SK-N-SH (cell line): Measurements from ENCODE around the gene TP53BP2. TPM values are rescaled to one million over a fixed set of nuclear protein-coding genes. Genes with fewer than 3 reads are reported as not detected.
"Not testable (repeated sequence)": the region's sequence is repeated elsewhere in the genome, so short reads cannot be mapped to it uniquely, and the experiment has no call there.

Experiments
- CTCF ChIA-PET: fragments of 300-600, 350-600 bp; formaldehyde crosslinking; extraction: SDS; loops from one replicate; lab custom pipeline; 2021; lab: Yijun Ruan, JAX
- POLR2A ChIA-PET: fragments of 350-600 bp; sonication (Branson Sonifier 250); formaldehyde crosslinking; extraction: SDS; loops from one replicate; lab custom pipeline; 2020; ENCODE audit warnings: antibody characterized with exemption, inconsistent platforms; lab: Yijun Ruan, JAX
- DNase-seq: peaks from one replicate; pipeline ENCODE4 v3.0.0; 2012
- H2AFZ ChIP-seq: fragments of 200-600 bp; sonication (generic); 2 replicates; pipeline ENCODE4 v1.8.1; 2016; ENCODE audit warnings: antibody characterized with exemption, mild to moderate bottlenecking, low read depth
- H3F3A ChIP-seq: fragments of 200-600 bp; sonication (generic); replicated peaks from 2 replicates; pipeline ENCODE3; 2016; ENCODE audit warnings: antibody characterized with exemption, mild to moderate bottlenecking; ENCODE audit not compliant: insufficient read depth
- H3K27ac ChIP-seq, 2 experiments: fragments of 200-500 bp in 1 of 2; fragments of 200-600 bp in 1 of 2; sonication (Bioruptor generic) in 1 of 2; sonication (generic), shearing (Covaris generic) in 1 of 2; 2 replicates each; pipeline versions ENCODE4 v1.5.1 to v1.6.1; 2014 to 2016; ENCODE audit warnings: low read depth in 2 of 2, inconsistent platforms in 1 of 2, low read length in 1 of 2, mild to moderate bottlenecking in 1 of 2, mixed read lengths in 1 of 2
- H3K27me3 ChIP-seq: fragments of 200-600 bp; sonication (generic), shearing (Covaris generic); 2 replicates; pipeline ENCODE4 v1.6.1; 2016; ENCODE audit warnings: mixed run types; ENCODE audit not compliant: insufficient read depth
- H3K36me3 ChIP-seq, 2 experiments: fragments of 200-500 bp in 1 of 2; fragments of 200-600 bp in 1 of 2; sonication (Bioruptor generic) in 1 of 2; sonication (generic) in 1 of 2; replicated peaks in 1 of 2; 2 replicates each; pipeline versions ENCODE3 to v1.5.1; 2014 to 2016; ENCODE audit warnings: low read length in 1 of 2, mild to moderate bottlenecking in 1 of 2; ENCODE audit not compliant: insufficient read depth in 2 of 2, control insufficient read depth in 1 of 2
- H3K4me1 ChIP-seq, 2 experiments: fragments of 200-500 bp in 1 of 2; fragments of 200-600 bp in 1 of 2; sonication (Bioruptor generic) in 1 of 2; sonication (generic), shearing (Covaris generic) in 1 of 2; 2 replicates each; pipeline versions ENCODE4 v1.5.1 to v1.6.1; 2014 to 2016; ENCODE audit warnings: low read depth in 1 of 2, low read length in 1 of 2, mixed run types in 1 of 2; ENCODE audit not compliant: insufficient read depth in 2 of 2, control insufficient read depth in 1 of 2
- H3K4me2 ChIP-seq: fragments of 200-600 bp; sonication (generic), shearing (Covaris generic); 2 replicates; pipeline ENCODE4 v1.6.1; 2017; ENCODE audit warnings: mixed run types
- H3K4me3 ChIP-seq, 2 experiments: fragments of 200-500 bp in 1 of 2; fragments of 200-600 bp in 1 of 2; sonication (Bioruptor generic) in 1 of 2; sonication (generic), shearing (Covaris generic) in 1 of 2; 2 replicates each; pipeline versions ENCODE4 v1.5.1 to v1.8.1; 2014 to 2016; ENCODE audit warnings: low read depth in 2 of 2, inconsistent platforms in 1 of 2, low read length in 1 of 2, mild to moderate bottlenecking in 1 of 2, mixed read lengths in 1 of 2, moderate library complexity in 1 of 2
- H3K79me2 ChIP-seq: fragments of 200-600 bp; sonication (generic); 2 replicates; pipeline ENCODE4 v1.8.1; 2017; ENCODE audit warnings: mild to moderate bottlenecking; ENCODE audit not compliant: insufficient read depth
- H3K9ac ChIP-seq: fragments of 200-600 bp; sonication (generic); 2 replicates; pipeline ENCODE4 v1.6.1; 2017; ENCODE audit warnings: mixed run types
- H3K9me2 ChIP-seq: fragments of 200-600 bp; sonication (generic); 2 replicates; pipeline ENCODE4 v1.6.1; 2017; ENCODE audit warnings: mixed run types
- H3K9me3 ChIP-seq: fragments of 200-600 bp; sonication (generic); 2 replicates; pipeline ENCODE4 v1.6.1; 2017; ENCODE audit warnings: mixed run types, mild to moderate bottlenecking, moderate library complexity
- H4K20me1 ChIP-seq: fragments of 200-600 bp; sonication (generic); 2 replicates; pipeline ENCODE4 v1.6.1; 2017; ENCODE audit warnings: mild to moderate bottlenecking, mixed run types; ENCODE audit not compliant: insufficient read depth
- CHD2 ChIP-seq: fragments of 150-350 bp; IDR thresholded peaks from 2 replicates; pipeline ENCODE4 v1.6.1; 2018; ENCODE audit warnings: low read length; ENCODE audit not compliant: partially characterized antibody
- CTCF ChIP-seq: fragments of 200-600 bp; sonication (generic); IDR thresholded peaks from 2 replicates; pipeline ENCODE4 v1.6.1; 2017; ENCODE audit warnings: antibody characterized with exemption, mild to moderate bottlenecking, moderate library complexity
- ELF1 ChIP-seq: IDR thresholded peaks from 2 replicates; pipeline ENCODE4 v1.4.0; 2012
- EZH2phosphoT487 ChIP-seq: fragments of 200-600 bp; sonication (generic); IDR thresholded peaks from 2 replicates; pipeline ENCODE4 v1.6.1; 2017; ENCODE audit warnings: low read depth, mixed run types, mild to moderate bottlenecking, antibody characterized with exemption, moderate library complexity, borderline replicate concordance
- FOSL2 ChIP-seq: IDR thresholded peaks from 2 replicates; pipeline ENCODE4 v1.4.0; 2012; ENCODE audit warnings: low read depth, mild to moderate bottlenecking, moderate library complexity, borderline replicate concordance
- FOXJ3 ChIP-seq: sonication (generic); formaldehyde crosslinking; IDR thresholded peaks from 2 replicates; pipeline ENCODE4 v1.5.1; 2020; ENCODE audit warnings: mild to moderate bottlenecking, missing genetic modification reagents
- FOXM1 ChIP-seq: IDR thresholded peaks from 2 replicates; pipeline ENCODE4 v1.4.0; 2012; ENCODE audit warnings: low read depth, mild to moderate bottlenecking
- GABPA ChIP-seq: IDR thresholded peaks from 2 replicates; pipeline ENCODE4 v1.4.0; 2012; ENCODE audit warnings: low read depth, mild to moderate bottlenecking
- NRF1 ChIP-seq: IDR thresholded peaks from 2 replicates; pipeline ENCODE4 v1.6.1; 2012; ENCODE audit warnings: low read depth, mild to moderate bottlenecking, low read length
- PBX3 ChIP-seq: IDR thresholded peaks from 2 replicates; pipeline ENCODE4; 2012
- RXRA ChIP-seq: IDR thresholded peaks from 2 replicates; pipeline ENCODE4 v1.4.0; 2012; ENCODE audit warnings: low read depth, mild to moderate bottlenecking, borderline replicate concordance
- SIN3A ChIP-seq: IDR thresholded peaks from 2 replicates; pipeline ENCODE4 v1.6.1; 2012; ENCODE audit warnings: low read depth, mild to moderate bottlenecking, low read length, moderate library complexity, borderline replicate concordance
- SMC3 ChIP-seq: IDR thresholded peaks from 2 replicates; pipeline ENCODE4 v1.6.1; 2012; ENCODE audit warnings: low read depth, low read length, improper control_type of control experiment
- TCF12 ChIP-seq: IDR thresholded peaks from 2 replicates; pipeline ENCODE4 v1.4.0; 2012
- USF1 ChIP-seq: IDR thresholded peaks from 2 replicates; pipeline ENCODE4 v1.4.0; 2012; ENCODE audit warnings: low read depth, borderline replicate concordance
- USF2 ChIP-seq: fragments of 150-350 bp; IDR thresholded peaks from 2 replicates; pipeline ENCODE4 v1.6.1; 2017; ENCODE audit warnings: antibody characterized with exemption, low read length, low read depth, borderline replicate concordance
- YY1 ChIP-seq: IDR thresholded peaks from 2 replicates; pipeline ENCODE4 v1.4.0; 2012; ENCODE audit warnings: low read depth, mild to moderate bottlenecking
- WGBS: methylation state at CpG from one replicate; pipeline ENCODE4 v1.1.6; 2017; ENCODE audit warnings: low lambda C conversion rate; 5-methylcytosine and 5-hydroxymethylcytosine counted together
- polyA plus RNA-seq, 3 experiments: library from polyadenylated mRNA; depleted of rRNA; stranded (reverse); fragments of >200 nt; gene quantifications; 2 replicates each; pipeline ENCODE4 v1.2.3, GENCODE V29; 2012

Gene TP53BP2
- polyA plus RNA-seq, 1 of the 3 experiments (the other 2 are of a cell fraction) = 11.4 TPM

GRCh38 chr1:223890494-223890893 is 44.7 kb upstream of the TP53BP2 start:
- H3K4me2 ChIP-seq, CTCF ChIA-PET, H4K20me1 ChIP-seq, H3K79me2 ChIP-seq, H3K9me2 ChIP-seq, H3K27ac ChIP-seq, POLR2A ChIA-PET, H3K4me1 ChIP-seq, H3K36me3 ChIP-seq, H3K9me3 ChIP-seq, H3K4me3 ChIP-seq, H3K9ac ChIP-seq, H3K27me3 ChIP-seq, DNase-seq, H3F3A ChIP-seq, H2AFZ ChIP-seq: not testable (repeated sequence)
- WGBS = 57% methylated on average over 4 of the region's 7 CpGs

- H3K27ac ChIP-seq, H3K9me3 ChIP-seq, H3K79me2 ChIP-seq, DNase-seq, H3K9ac ChIP-seq, H3K36me3 ChIP-seq, H3K4me2 ChIP-seq, H3K9me2 ChIP-seq, H3K27me3 ChIP-seq, H2AFZ ChIP-seq, H4K20me1 ChIP-seq, H3K4me1 ChIP-seq, H3F3A ChIP-seq, CTCF ChIA-PET, POLR2A ChIA-PET, H3K4me3 ChIP-seq: not testable (repeated sequence)
- WGBS = 90% methylated on average over 4 of the region's 4 CpGs
Measured at GRCh38 chr1:223889319-223889718, 43.6 kb upstream of the TP53BP2 start.

GRCh38 chr1:223887747-223888418 is 42.1 kb upstream of the TP53BP2 start:
- no peak for DNase-seq
- CTCF ChIA-PET = interaction anchor here (0.8 kb wide), 1 partner anchor 91 kb away, joined by 3 read pairs; no protein-coding TSS in a partner anchor
- H3K79me2 ChIP-seq = no peaks in the 10 kb centered on the region
- H4K20me1 ChIP-seq = no peaks in the 10 kb centered on the region
- no peak overlapping the region; the same call in 1 of the 2 replicates for H2AFZ ChIP-seq
- H3K27me3 ChIP-seq = no peaks in the 10 kb centered on the region
- H3K4me2 ChIP-seq = 0 out of 2 replicates have a peak overlapping the region, but pooled peaks have one; percentile 21
- peaks cover 3% of the 10 kb centered on the region for H3F3A ChIP-seq
- H3K9me2 ChIP-seq = no peaks in the 10 kb centered on the region
- peak overlapping the region; percentile 19; the same call in 1 of the 2 replicates for H3K9ac ChIP-seq
- H3K9me3 ChIP-seq = no peaks in the 10 kb centered on the region
- peak; percentile 29; the same call in 1 of the 2 replicates for TF ChIP-seq FOSL2
- peak; percentile 17; the same call in 1 of the 2 replicates for TF ChIP-seq TCF12
- TF ChIP-seq CTCF = no peak
- TF ChIP-seq USF1 = no peak
- TF ChIP-seq NRF1 = no peak
- TF ChIP-seq EZH2phosphoT487 = no peak
- 0 out of 2 replicates have a peak, but pooled peaks have one; percentile 13 for TF ChIP-seq FOXM1
- no peak for TF ChIP-seq CHD2
- TF ChIP-seq FOXJ3 (CRISPR knock-in tag) = no peak
- no peak for TF ChIP-seq ELF1
- TF ChIP-seq GABPA = no peak
- TF ChIP-seq PBX3 = peak; percentile 93
- TF ChIP-seq SIN3A = no peak
- TF ChIP-seq YY1 = no peak
- TF ChIP-seq USF2 = no peak
- TF ChIP-seq RXRA = no peak
- TF ChIP-seq SMC3 = no peak
- TF ChIP-seq, all 33 proteins: peak for 4
- no peaks in the 10 kb centered on the region for H3K4me1 ChIP-seq
- peak overlapping the region in 1 of 2 experiments; percentile 15; a peak in 1 of 4 replicates for H3K4me3 ChIP-seq
- 61% methylated on average over 10 of the region's 12 CpGs for WGBS
- POLR2A ChIA-PET = no interaction called here
- H3K27ac ChIP-seq = peak overlapping the region; percentile 69 to 84; a peak in 3 of 4 replicates
- H3K36me3 ChIP-seq = no peaks in the 10 kb centered on the region
